DND-41 (cell line): ENCODE results near the gene NEGR1.

Source experiments
- CTCF ChIP-seq: IDR thresholded peaks from 2 replicates; pipeline ENCODE4 v1.5.1; 2012; ENCODE audit warnings: borderline replicate concordance, low read length, moderate library complexity, mild to moderate bottlenecking; ENCODE audit not compliant: poor library complexity, severe bottlenecking; ENCODE audit errors: extremely low read depth
- EZH2 ChIP-seq: IDR thresholded peaks from 3 replicates; pipeline ENCODE4 v1.6.1; 2012; ENCODE audit warnings: borderline replicate concordance, low read depth, mild to moderate bottlenecking, moderate library complexity, low read length, inconsistent platforms; ENCODE audit not compliant: severe bottlenecking

DNA sequence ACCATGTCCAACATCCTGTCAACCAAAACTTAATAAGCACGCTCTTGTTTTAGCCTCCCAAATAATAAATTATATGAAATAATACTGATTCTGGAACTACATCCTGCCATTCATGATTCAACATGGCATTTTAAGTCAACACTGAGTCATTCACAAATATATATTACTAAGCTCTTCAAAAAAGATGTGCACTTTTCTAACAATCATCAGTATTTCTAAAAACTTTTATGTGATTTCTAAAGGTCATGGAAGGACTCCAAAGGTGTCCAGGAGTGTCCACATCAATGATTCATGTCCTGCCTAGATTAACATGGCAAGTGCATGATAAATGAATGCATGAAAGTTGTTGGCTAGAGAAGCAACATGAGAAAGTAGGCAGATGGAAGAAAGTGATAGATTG lies 51.6 kb downstream of the NEGR1 start:
- no peak for TF ChIP-seq CTCF
- TF ChIP-seq EZH2, result no peak
